ENCODE results near the gene VCX2. TPM values are rescaled to one million over a fixed set of nuclear protein-coding genes. Genes with fewer than 3 reads are reported as not detected.
"Not testable (repeated sequence)": the region's sequence is repeated elsewhere in the genome, so short reads cannot be mapped to it uniquely, and the experiment has no call there.

Gene VCX2
- not detected for total RNA-seq

DNA sequence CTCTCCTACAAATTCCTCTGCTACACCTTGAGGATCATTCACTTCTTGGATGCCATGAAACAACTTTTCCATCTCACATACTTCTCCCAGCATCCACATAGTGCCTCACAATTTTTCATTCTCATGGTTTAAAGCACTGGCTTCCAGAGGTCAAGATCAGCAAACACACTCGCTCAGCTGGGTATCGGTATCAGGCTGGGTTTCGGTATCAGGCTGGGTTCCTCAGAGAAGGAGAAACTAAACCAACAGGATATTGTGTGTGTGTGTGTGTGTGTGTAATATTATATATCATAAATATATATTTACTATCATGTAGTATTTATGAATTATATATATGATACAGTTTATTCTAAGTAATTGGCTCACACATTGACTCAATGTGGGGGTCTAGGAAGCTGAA lies at the start of gene VCX2:
VCX2 (minus strand) TSS at position 99 of the 400 bp plus-strand sequence. CDS start 624 bp downstream, outside the sequence.
- not testable (repeated sequence) for H3K36me3 ChIP-seq; ATAC-seq (ENCODE audit: insufficient number of reproducible peaks, low FRiP score, low read depth); H3K27ac ChIP-seq; H3K4me1 ChIP-seq (ENCODE audit: control insufficient read depth in 1 of 2, low read depth in 2 of 2); H3K27me3 ChIP-seq (replicated peaks; ENCODE audit: insufficient read depth); H3K9me3 ChIP-seq; DNase-seq (ENCODE audit: low spot score); H3K4me3 ChIP-seq

- H3K27ac ChIP-seq = no peak overlapping the region
- H3K36me3 ChIP-seq = no peaks in the 10 kb centered on the region
- no peaks in the 10 kb centered on the region for H3K9me3 ChIP-seq
- ATAC-seq (ENCODE audit: insufficient number of reproducible peaks, low FRiP score, low read depth) (no peak), DNase-seq (ENCODE audit: low spot score) (no peak)
- H3K4me3 ChIP-seq = no peak overlapping the region
- TF ChIP-seq, protein P1, sequence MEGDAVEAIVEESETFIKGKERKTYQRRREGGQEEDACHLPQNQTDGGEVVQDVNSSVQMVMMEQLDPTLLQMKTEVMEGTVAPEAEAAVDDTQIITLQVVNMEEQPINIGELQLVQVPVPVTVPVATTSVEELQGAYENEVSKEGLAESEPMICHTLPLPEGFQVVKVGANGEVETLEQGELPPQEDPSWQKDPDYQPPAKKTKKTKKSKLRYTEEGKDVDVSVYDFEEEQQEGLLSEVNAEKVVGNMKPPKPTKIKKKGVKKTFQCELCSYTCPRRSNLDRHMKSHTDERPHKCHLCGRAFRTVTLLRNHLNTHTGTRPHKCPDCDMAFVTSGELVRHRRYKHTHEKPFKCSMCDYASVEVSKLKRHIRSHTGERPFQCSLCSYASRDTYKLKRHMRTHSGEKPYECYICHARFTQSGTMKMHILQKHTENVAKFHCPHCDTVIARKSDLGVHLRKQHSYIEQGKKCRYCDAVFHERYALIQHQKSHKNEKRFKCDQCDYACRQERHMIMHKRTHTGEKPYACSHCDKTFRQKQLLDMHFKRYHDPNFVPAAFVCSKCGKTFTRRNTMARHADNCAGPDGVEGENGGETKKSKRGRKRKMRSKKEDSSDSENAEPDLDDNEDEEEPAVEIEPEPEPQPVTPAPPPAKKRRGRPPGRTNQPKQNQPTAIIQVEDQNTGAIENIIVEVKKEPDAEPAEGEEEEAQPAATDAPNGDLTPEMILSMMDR (IDR thresholded peaks at IDR 0.05) = no peak
- peaks cover 0 to 5% of the 10 kb centered on the region in 2 donors for H3K4me1 ChIP-seq (ENCODE audit: control insufficient read depth in 1 of 2, low read depth in 2 of 2)
- no peaks in the 10 kb centered on the region for H3K27me3 ChIP-seq (replicated peaks; ENCODE audit: insufficient read depth)
Observed at GRCh38 chrX:8204943-8205342, 33.9 kb upstream of the VCX2 start.

- no peaks in the 10 kb centered on the region for H3K36me3 ChIP-seq
- peaks cover 0 to 5% of the 10 kb centered on the region in 2 donors for H3K4me1 ChIP-seq (ENCODE audit: control insufficient read depth in 1 of 2, low read depth in 2 of 2)
- TF ChIP-seq, protein P1 (IDR thresholded peaks at IDR 0.05) = no peak
- no peak overlapping the region for H3K27ac ChIP-seq
- no peaks in the 10 kb centered on the region for H3K27me3 ChIP-seq (replicated peaks; ENCODE audit: insufficient read depth)
- ATAC-seq (ENCODE audit: insufficient number of reproducible peaks, low FRiP score, low read depth) (no peak), DNase-seq (ENCODE audit: low spot score) (no peak)
- H3K4me3 ChIP-seq = no peak overlapping the region
- no peaks in the 10 kb centered on the region for H3K9me3 ChIP-seq
Observed at GRCh38 chrX:8204169-8204935, 33.3 kb upstream of the VCX2 start.

DNA sequence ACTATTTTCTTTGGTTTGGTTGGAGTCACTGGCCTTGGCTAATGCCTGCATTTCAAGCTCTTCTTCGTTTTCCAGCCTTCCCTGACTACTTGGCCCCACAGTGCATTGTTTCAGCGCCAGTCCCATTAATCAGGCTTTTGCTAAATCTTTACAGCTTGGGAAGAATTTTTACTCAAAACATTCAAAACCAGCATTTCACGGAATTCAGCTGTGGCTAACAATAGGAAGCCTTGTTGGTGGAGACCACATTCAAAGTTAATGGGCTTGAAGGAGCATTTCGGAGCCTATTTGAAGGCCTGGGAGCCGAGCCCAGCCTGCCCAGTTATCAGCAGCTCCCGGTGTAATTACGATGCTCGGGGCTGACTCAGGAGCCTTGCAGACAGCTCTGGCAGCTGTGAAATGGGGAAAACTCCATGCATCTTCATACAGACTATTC lies 30.8 kb upstream of the VCX2 start:
- TF ChIP-seq, protein P1 (IDR thresholded peaks at IDR 0.05) = no peak
- Histone ChIP-seq H3K27ac (no peak overlapping the region), H3K4me3 (no peak overlapping the region), H3K27me3 (replicated peaks; ENCODE audit: insufficient read depth) (no peaks in the 10 kb centered on the region), H3K36me3 (no peaks in the 10 kb centered on the region), H3K4me1 (ENCODE audit: control insufficient read depth in 1 of 2, low read depth in 2 of 2) (peaks cover 0 to 5% of the 10 kb centered on the region in 2 donors), H3K9me3 (no peaks in the 10 kb centered on the region)
- DNase-seq (ENCODE audit: low spot score) (no peak), ATAC-seq (ENCODE audit: insufficient number of reproducible peaks, low FRiP score, low read depth) (no peak)

DNA sequence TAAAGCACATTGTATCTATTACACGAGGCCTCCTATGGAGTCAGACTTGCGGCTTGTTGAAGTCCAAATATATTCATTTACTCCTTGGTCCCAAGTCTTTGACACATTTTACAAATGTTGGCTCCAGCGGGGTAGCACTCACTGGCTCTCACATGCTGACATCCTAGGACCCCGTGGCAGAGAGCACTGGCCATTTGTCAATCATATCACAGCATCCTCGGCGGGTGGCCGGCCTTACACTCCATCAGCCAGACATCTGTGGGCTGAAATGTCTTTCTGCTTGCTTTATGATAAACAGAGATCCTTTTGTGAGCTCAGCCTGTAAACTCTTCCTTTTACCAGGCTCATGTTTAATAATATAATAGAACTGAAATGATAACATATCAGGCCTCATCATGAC lies 25.7 kb upstream of the VCX2 start:
- TF ChIP-seq, protein P1 (IDR thresholded peaks at IDR 0.05) = no peak
- H3K36me3 ChIP-seq = no peaks in the 10 kb centered on the region
- no peaks in the 10 kb centered on the region for H3K4me1 ChIP-seq (ENCODE audit: control insufficient read depth in 1 of 2, low read depth in 2 of 2)
- H3K9me3 ChIP-seq = no peaks in the 10 kb centered on the region
- no peaks in the 10 kb centered on the region for H3K27me3 ChIP-seq (replicated peaks; ENCODE audit: insufficient read depth)
- H3K27ac ChIP-seq = no peak overlapping the region
- ATAC-seq (ENCODE audit: insufficient number of reproducible peaks, low FRiP score, low read depth) (no peak), DNase-seq (ENCODE audit: low spot score) (no peak)
- no peak overlapping the region for H3K4me3 ChIP-seq
